ENCODE measurements around the gene CFAP97.
"Not testable (repeated sequence)": the region's sequence is repeated elsewhere in the genome, so short reads cannot be mapped to it uniquely, and the experiment has no call there.

The CFAP97 gene

GRCh38 chr4:185203486-185204237, at the start of gene CFAP97:
CFAP97 (minus strand) TSS chr4:185204000; CDS start chr4:185191196, 12,804 bp downstream.
- Histone ChIP-seq H3K4me3 (ENCODE audit: low read length) (peak within 1 kb of the TSS; percentile 60), H3K27me3 (ENCODE audit: insufficient read depth, low read length) (no peaks in the 10 kb centered on the region), H3K4me1 (ENCODE audit: insufficient read depth, low read length) (peaks cover 10% of the 10 kb centered on the region), H3K36me3 (ENCODE audit: insufficient read depth, low read length) (peaks cover 3% of the 10 kb centered on the region), H2AFZ (ENCODE audit: low read depth, low read length) (peak within 1 kb of the TSS; percentile 96), H3K9me3 (ENCODE audit: low read length) (no peaks in the 10 kb centered on the region)

- Histone ChIP-seq H3K36me3 (ENCODE audit: insufficient read depth, low read length) (no peaks in the 10 kb centered on the region), H3K4me3 (ENCODE audit: low read length) (no peak overlapping the region), H2AFZ (ENCODE audit: low read depth, low read length) (no peak overlapping the region), H3K9me3 (ENCODE audit: low read length) (peaks cover 2% of the 10 kb centered on the region), H3K27me3 (ENCODE audit: insufficient read depth, low read length) (no peaks in the 10 kb centered on the region), H3K4me1 (ENCODE audit: insufficient read depth, low read length) (no peaks in the 10 kb centered on the region)
These were observed 45.3 kb upstream of the CFAP97 start for GRCh38 chr4:185249105-185249504.

- Histone ChIP-seq H3K4me3 (ENCODE audit: low read length) (no peak overlapping the region), H2AFZ (ENCODE audit: low read depth, low read length) (no peak overlapping the region), H3K27me3 (ENCODE audit: insufficient read depth, low read length) (no peaks in the 10 kb centered on the region), H3K9me3 (ENCODE audit: low read length) (peaks cover 2% of the 10 kb centered on the region), H3K36me3 (ENCODE audit: insufficient read depth, low read length) (no peaks in the 10 kb centered on the region), H3K4me1 (ENCODE audit: insufficient read depth, low read length) (no peaks in the 10 kb centered on the region)
These were observed 44.7 kb upstream of the CFAP97 start for GRCh38 chr4:185248393-185249039.

- no peak overlapping the region for H3K4me3 ChIP-seq (ENCODE audit: low read length)
- H2AFZ ChIP-seq (ENCODE audit: low read depth, low read length), result no peak overlapping the region
- no peaks in the 10 kb centered on the region for H3K4me1 ChIP-seq (ENCODE audit: insufficient read depth, low read length)
- peaks cover 2% of the 10 kb centered on the region for H3K9me3 ChIP-seq (ENCODE audit: low read length)
- no peaks in the 10 kb centered on the region for H3K36me3 ChIP-seq (ENCODE audit: insufficient read depth, low read length)
- H3K27me3 ChIP-seq (ENCODE audit: insufficient read depth, low read length), result no peaks in the 10 kb centered on the region
These were observed 43.4 kb upstream of the CFAP97 start for GRCh38 chr4:185247151-185247550.

GRCh38 chr4:185246453-185246852, 42.7 kb upstream of the CFAP97 start:
- Histone ChIP-seq H3K36me3 (ENCODE audit: insufficient read depth, low read length) (no peaks in the 10 kb centered on the region), H3K9me3 (ENCODE audit: low read length) (peaks cover 2% of the 10 kb centered on the region), H3K27me3 (ENCODE audit: insufficient read depth, low read length) (no peaks in the 10 kb centered on the region), H3K4me1 (ENCODE audit: insufficient read depth, low read length) (no peaks in the 10 kb centered on the region), H2AFZ (ENCODE audit: low read depth, low read length) (no peak overlapping the region), H3K4me3 (ENCODE audit: low read length) (no peak overlapping the region)

- Histone ChIP-seq H3K36me3 (ENCODE audit: insufficient read depth, low read length) (no peaks in the 10 kb centered on the region), H3K4me3 (ENCODE audit: low read length) (no peak overlapping the region), H3K27me3 (ENCODE audit: insufficient read depth, low read length) (no peaks in the 10 kb centered on the region), H3K4me1 (ENCODE audit: insufficient read depth, low read length) (no peaks in the 10 kb centered on the region), H2AFZ (ENCODE audit: low read depth, low read length) (no peak overlapping the region), H3K9me3 (ENCODE audit: low read length) (no peaks in the 10 kb centered on the region)
These were observed 41.0 kb upstream of the CFAP97 start for GRCh38 chr4:185244763-185245162.

GRCh38 chr4:185243879-185244278, 40.1 kb upstream of the CFAP97 start:
- no peaks in the 10 kb centered on the region for H3K36me3 ChIP-seq (ENCODE audit: insufficient read depth, low read length)
- no peaks in the 10 kb centered on the region for H3K27me3 ChIP-seq (ENCODE audit: insufficient read depth, low read length)
- no peaks in the 10 kb centered on the region for H3K9me3 ChIP-seq (ENCODE audit: low read length)
- no peak overlapping the region for H3K4me3 ChIP-seq (ENCODE audit: low read length)
- no peak overlapping the region for H2AFZ ChIP-seq (ENCODE audit: low read depth, low read length)
- H3K4me1 ChIP-seq (ENCODE audit: insufficient read depth, low read length), result no peaks in the 10 kb centered on the region

- Histone ChIP-seq H2AFZ (ENCODE audit: low read depth, low read length) (no peak overlapping the region), H3K27me3 (ENCODE audit: insufficient read depth, low read length) (no peaks in the 10 kb centered on the region), H3K36me3 (ENCODE audit: insufficient read depth, low read length) (no peaks in the 10 kb centered on the region), H3K4me1 (ENCODE audit: insufficient read depth, low read length) (no peaks in the 10 kb centered on the region), H3K9me3 (ENCODE audit: low read length) (peaks cover 4% of the 10 kb centered on the region), H3K4me3 (ENCODE audit: low read length) (no peak overlapping the region)
These were observed 39.1 kb upstream of the CFAP97 start for GRCh38 chr4:185242749-185243533.

- H3K36me3 ChIP-seq (ENCODE audit: insufficient read depth, low read length); H3K9me3 ChIP-seq (ENCODE audit: low read length); H3K4me1 ChIP-seq (ENCODE audit: insufficient read depth, low read length); H2AFZ ChIP-seq (ENCODE audit: low read depth, low read length); H3K27me3 ChIP-seq (ENCODE audit: insufficient read depth, low read length); H3K4me3 ChIP-seq (ENCODE audit: low read length): not testable (repeated sequence)
These were observed 36.7 kb upstream of the CFAP97 start for GRCh38 chr4:185240486-185240885.

- Histone ChIP-seq H2AFZ (ENCODE audit: low read depth, low read length) (no peak overlapping the region), H3K9me3 (ENCODE audit: low read length) (peaks cover 4% of the 10 kb centered on the region), H3K4me1 (ENCODE audit: insufficient read depth, low read length) (no peaks in the 10 kb centered on the region), H3K27me3 (ENCODE audit: insufficient read depth, low read length) (no peaks in the 10 kb centered on the region), H3K4me3 (ENCODE audit: low read length) (no peak overlapping the region), H3K36me3 (ENCODE audit: insufficient read depth, low read length) (no peaks in the 10 kb centered on the region)
These were observed 35.0 kb upstream of the CFAP97 start for GRCh38 chr4:185238750-185239149.

GRCh38 chr4:185238215-185238681, 34.4 kb upstream of the CFAP97 start:
- Histone ChIP-seq H2AFZ (ENCODE audit: low read depth, low read length) (no peak overlapping the region), H3K9me3 (ENCODE audit: low read length) (peaks cover 4% of the 10 kb centered on the region), H3K27me3 (ENCODE audit: insufficient read depth, low read length) (no peaks in the 10 kb centered on the region), H3K36me3 (ENCODE audit: insufficient read depth, low read length) (no peaks in the 10 kb centered on the region), H3K4me1 (ENCODE audit: insufficient read depth, low read length) (no peaks in the 10 kb centered on the region), H3K4me3 (ENCODE audit: low read length) (no peak overlapping the region)

- H3K4me3 ChIP-seq (ENCODE audit: low read length), result no peak overlapping the region
- no peaks in the 10 kb centered on the region for H3K4me1 ChIP-seq (ENCODE audit: insufficient read depth, low read length)
These were observed 33.4 kb upstream of the CFAP97 start for GRCh38 chr4:185237175-185237574.

More at GRCh38 chr4:185237175-185237574, 33.4 kb upstream of the CFAP97 start:
- Histone ChIP-seq H2AFZ (ENCODE audit: low read depth, low read length) (no peak overlapping the region), H3K36me3 (ENCODE audit: insufficient read depth, low read length) (no peaks in the 10 kb centered on the region), H3K9me3 (ENCODE audit: low read length) (peaks cover 4% of the 10 kb centered on the region), H3K27me3 (ENCODE audit: insufficient read depth, low read length) (no peaks in the 10 kb centered on the region)

Measured in neuron (in vitro differentiated cells).